GM21367 (cell line): ENCODE data around the gene HLCS.

ENCODE experiments used
- ATAC-seq: cut with Tn5 transposase; IDR thresholded peaks from one replicate; pipeline ENCODE4 v1.9.1; 2021; ENCODE audit not compliant: unreplicated experiment

Gene HLCS

DNA sequence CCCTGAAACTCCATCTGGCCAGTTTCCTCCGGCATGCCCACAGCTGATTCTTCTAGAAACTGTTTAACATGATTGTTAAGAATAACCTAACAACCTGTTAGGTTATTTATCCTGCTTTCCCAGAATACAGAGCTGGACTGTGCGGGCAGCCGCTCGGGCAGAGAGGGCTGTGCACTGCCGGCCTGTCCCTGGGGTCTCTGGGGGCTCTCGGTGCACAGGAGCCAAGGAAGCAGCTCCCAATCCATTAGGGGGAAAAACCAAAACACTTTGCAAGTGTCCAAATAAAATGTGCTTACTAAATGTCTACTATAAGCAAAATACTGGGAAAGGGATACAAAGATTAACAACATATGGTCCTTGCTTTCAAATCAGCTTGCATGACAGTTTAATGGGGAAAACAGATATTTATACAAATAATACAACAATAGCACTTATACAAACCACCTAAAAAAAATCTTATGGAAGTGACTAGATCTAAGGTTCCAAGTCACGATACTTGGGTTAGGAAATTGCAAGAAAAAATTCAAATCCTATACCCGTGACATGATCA is 50.7 kb downstream of the HLCS start:
- no peak for ATAC-seq

- ATAC-seq, result no peak
These were observed 51.3 kb downstream of the HLCS start for GRCh38 chr21:36915014-36915695.

DNA sequence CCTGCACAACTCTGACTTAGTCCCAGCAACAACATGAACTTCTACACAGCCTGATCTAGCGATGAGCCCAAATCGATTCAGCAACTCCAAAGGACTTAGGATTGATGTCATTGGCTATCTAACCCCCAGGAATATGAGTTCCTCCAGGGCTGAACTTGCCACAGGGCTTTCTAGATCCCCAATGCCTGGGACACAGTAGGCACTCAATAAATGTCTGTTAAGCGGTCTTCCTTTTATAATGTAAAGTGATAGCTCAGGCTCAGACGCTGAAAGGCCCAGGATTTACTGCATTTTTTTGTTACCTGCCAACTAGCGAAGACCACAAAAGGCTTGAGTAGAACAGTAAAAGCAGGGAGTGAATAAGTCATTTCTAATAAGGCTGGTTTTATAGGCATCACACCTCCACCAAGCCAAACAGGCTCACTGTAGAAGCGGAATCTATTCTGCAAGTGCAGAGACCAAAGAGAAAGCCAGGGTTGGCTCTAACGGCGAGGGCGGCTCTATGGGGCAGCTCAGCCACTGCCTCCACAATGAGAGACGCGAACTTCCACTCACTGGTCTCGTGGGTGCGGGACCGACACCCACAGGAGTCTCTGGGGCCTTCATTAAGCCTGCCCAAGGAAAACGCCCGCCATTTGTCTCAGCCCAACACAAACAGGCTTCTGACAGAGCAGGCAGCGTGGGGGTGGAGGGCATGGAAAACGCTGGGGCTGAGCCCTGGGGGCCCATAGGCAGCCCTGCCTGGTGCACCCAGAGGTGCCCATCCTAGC is 52.0 kb downstream of the HLCS start:
- ATAC-seq, result no peak

DNA sequence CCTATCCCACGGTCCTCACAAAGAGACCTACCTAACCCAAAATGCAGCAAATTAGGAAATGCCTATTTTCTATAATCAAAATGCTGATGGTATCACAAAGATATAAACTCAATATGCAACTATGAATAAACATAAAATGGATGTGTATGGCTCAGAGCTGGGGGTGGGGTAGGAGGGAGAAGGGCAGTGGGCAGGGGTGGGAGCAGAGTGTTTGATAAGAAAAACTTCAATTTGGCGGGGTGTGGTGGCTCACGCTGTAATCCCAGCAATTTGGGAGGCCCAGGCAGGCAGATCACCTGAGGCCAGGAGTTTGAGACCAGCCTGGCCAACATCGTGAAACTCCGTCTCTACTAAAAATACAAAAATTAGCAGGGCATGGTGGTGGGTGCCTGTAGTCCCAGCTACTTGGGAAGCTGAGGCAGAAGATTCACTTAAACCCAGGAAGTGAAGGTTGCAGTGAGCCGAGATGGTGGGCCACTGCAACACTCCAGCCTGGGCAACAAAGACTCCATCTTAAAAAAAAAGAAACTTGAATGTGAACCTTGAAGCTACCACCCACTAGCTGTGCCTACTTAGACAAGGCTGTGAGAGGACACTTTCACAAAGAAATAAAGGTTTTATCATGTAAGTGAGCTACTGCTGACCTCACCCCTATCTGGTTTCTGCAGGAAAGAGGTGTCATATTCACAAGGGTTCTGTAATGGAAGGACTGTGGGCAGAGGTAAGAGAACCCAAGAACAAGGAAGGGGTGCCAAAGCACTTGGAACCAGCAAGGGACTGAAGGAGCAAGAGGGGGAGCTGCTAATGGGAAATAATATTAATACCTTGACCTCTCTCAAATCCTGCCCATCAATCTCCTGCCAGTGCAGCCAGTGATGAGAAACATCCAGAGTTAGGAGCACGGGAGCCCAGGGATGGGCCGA is 53.0 kb downstream of the HLCS start:
- ATAC-seq, result no peak

GRCh38 chr21:36910581-36911307 is 55.7 kb downstream of the HLCS start:
- ATAC-seq, result no peak

DNA sequence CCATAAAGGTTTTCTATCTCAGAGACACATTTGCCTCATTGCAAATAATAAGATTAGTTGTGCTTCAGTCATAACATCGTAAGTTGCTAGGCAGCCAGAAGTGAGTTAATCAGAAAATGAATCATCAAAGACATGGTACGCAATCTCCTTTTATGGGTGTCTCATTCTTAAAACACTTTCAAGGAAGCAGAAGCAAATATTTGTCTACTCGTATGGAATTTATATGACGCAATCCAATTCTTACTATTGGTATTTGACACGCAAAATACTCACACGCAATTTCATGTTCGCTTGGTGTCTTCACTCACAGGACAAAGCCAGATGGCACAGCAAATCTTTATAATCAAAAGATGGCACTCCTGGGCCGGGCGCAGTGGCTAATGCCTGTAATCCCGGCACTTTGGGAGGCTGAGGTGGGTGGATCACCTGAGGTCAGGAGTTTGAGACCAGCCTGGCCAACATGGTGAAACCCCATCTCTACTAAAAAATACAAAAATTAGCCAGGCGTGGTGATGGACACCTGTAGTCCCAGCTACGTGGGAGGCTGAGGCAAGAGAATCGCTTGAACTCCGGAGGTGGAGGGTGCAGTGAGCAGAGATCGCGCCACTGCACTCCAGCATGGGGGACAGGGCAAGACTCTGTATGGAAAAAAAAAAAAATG is 56.4 kb downstream of the HLCS start:
- ATAC-seq, result no peak

DNA sequence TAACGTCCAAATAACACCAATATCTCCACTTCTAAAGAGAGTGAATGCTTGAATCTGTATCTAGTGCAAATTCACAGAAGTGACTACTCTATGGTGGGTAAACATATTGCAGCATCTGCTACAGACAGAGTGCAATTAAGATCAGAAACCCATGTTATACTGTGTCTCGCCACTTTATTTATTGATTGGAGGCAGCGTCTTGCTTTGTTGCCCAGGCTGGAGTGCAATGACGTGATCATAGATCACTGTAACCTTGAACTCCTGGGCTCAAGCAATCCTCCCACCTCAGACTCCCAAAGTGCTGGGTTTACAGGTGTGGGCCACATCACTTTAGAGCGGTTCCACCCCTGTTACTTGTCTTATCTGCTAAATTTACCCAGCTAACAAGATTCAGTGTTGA is 57.0 kb downstream of the HLCS start:
- no peak for ATAC-seq

DNA sequence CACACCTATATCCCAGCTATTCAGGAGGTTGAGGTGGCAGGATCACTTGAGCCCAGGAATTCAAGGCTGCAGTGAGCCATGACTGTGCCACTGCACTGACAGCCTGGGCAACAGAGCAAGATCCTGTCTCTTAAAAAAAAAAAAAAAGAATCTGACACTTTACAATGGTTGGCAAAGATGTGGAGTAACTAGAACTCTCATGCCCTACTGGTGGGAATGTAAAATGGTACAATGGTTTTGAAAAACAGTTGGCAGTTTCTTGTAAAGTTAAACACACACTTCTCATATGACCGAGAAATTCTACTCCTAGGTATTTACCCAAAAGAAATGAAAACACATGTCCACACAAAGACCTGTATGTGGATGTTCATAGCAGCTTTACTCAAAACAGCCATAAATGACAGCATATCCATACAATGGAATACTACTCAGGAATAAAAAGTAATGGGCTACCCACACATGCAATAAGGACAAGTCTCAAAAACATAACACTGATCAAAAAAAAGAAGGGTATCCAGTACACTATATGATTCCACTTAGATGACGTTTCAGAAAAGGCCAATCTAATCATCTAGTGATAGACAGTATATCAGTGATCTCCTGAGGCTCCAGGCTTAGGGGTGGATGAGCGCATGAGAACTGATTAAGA is 58.1 kb downstream of the HLCS start:
- no peak for ATAC-seq

GRCh38 chr21:36904093-36904666 is 62.3 kb downstream of the HLCS start:
- ATAC-seq, result no peak

DNA sequence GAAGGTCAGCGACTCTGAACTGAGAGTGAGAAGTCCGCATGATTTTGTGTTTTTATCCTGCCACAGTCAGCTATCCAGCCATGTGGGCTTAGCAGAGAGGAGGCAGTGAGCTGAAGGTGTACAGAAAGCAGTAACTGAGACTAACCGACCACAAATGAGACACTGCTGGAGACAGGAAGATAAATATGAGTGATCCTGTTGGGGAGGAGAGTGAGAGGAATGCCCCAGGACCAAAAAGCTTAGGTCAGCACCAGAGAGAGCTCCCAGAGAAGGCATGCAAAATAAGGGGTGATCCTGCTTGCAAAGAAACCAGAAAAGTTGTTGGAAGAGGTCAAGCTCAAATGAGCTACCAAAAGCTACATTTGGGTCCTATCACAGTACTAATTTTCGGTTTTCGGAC is 63.7 kb downstream of the HLCS start:
- ATAC-seq, result no peak

- no peak for ATAC-seq
These were observed 64.1 kb downstream of the HLCS start for GRCh38 chr21:36902331-36902730.

DNA sequence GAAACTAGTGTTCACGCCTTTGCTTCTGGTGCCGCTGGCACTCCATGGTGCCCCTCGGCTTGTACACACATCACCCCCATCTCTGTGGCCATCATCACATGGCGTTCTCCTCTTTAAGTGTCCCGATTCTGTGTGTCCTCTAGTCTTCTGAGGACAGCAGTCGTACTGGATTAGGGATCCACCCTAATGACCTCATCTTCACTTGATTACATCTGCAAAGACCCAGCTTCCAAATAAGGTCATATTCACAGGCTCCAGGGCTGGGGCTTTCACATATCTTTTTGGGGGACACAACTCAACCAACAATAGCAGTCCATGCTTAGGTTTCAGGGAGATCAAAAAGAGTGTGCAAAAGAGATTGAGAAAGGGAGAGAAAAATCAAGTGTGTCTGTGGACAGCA is 64.9 kb downstream of the HLCS start:
- no peak for ATAC-seq

DNA sequence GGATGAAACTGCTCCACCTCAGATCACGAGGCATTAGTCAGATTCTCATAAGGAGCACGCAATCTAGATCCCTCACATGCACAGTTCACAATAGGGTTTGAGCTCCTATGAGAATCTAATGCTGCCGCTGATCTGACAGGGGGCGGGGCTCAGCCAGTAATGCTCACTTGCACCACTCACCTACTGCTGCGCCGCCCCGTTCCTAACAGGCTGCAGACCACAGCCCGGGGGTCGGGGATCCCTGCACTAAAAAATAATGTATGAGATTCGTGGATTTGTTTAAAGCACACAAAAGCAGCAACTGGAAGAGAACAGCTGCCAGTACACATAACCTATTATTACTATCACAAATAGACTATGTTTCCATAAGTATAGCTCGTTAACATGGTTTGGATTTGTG is 72.9 kb downstream of the HLCS start:
- ATAC-seq, result no peak

DNA sequence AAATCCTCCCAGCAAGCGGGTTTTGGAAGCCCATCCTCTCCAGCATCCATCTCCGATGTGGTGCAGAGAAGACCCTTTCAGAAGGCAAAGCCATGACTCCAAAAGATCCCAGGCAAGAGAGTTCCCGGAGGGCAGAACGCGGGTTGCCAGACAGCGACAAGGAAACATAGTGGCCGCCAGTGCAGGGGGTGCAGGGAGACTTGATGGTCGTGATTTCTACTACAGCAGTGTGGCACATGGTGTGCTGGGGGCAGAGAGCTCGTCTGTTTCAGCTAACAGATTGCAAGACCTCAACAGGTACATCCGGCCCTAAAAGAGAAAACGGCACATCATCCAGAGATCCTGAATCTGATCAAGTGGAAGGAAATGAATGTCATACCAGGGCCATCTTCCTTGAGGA is 74.3 kb downstream of the HLCS start:
- no peak for ATAC-seq

DNA sequence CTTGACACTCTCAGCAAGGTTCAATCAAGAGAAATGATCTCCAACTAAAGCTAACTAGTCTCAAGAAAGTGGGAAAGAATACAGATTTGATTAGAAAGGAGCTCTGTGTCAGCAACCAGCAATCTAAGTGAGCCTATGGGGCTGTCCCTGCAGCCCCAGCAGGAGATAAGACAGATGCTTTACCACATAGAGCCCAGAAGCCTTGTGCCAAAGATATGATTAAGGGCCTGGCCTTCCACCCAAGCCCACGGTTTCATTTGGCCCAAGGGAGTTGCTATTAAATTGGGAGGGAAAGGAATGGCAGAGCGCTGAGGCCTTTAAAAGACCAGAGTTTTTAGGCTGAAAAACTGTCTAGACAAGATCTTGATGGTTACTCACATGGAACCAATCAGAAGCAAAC is 74.8 kb downstream of the HLCS start:
- no peak for ATAC-seq

GRCh38 chr21:36891121-36891520 is 75.3 kb downstream of the HLCS start:
- no peak for ATAC-seq

- no peak for ATAC-seq
These were observed 76.4 kb downstream of the HLCS start for GRCh38 chr21:36890086-36890485.

DNA sequence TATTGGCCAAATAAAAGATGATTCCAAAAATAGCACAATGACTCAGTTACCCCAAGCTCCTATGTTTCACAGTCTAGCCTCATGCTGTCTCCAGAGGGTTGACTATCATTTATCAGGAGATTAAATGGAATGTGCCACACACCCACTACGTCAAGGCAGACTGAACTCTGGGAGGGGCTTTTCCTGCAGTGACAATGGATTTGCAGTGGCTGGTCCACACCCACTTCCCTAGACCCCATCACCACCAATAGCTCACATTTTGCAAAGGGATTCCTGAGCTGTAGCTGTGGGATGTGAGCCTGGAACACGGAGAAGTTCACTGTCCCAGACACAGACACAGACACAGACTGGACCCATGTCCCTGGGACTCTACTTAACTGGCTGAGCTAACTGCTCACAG is 77.1 kb downstream of the HLCS start:
- ATAC-seq, result no peak

DNA sequence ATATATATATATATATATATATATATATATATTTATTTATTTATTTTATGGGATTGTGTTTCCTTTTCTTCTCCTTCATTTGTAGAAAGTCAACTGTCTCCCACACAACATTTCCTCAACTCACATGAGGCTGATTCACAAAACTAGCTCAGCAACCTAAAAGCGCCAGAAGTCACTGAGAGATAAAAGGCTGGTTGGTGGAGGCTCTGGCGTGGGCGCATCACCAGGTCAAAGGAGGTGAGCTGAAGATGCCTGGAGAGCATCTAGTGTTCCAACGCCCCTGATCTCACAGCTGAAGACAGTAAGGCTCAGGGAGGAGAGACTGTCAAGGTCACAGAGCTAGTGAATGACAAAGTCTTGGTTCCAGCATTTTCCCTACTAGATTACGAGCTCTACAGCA is 78.0 kb downstream of the HLCS start:
- ATAC-seq, result no peak
